B cell (primary cell): ENCODE results near the gene TMEM63A.

ENCODE experiments used
- CTCF ChIP-seq: fragments of 200-600 bp; IDR thresholded peaks from one replicate; pipeline ENCODE4 v1.8.0; 2022; ENCODE audit warnings: antibody characterized with exemption, mild to moderate bottlenecking
- EZH2 ChIP-seq: IDR thresholded peaks from 2 replicates; pipeline ENCODE4 v1.6.1; 2012; ENCODE audit warnings: borderline replicate concordance, low read depth, mild to moderate bottlenecking, moderate library complexity, low read length; ENCODE audit not compliant: insufficient read depth, poor library complexity, severe bottlenecking

- TF ChIP-seq CTCF (no peak), EZH2 (no peak)
Measured at GRCh38 chr1:225871359-225872074, 10.7 kb downstream of the TMEM63A start.
